LNCAP (cell line): ENCODE data around the gene SLCO3A1.

Experiments used
- TF ChIP-seq, protein P1 (sequence below): fragments of 450-650 bp; IDR thresholded peaks from 2 replicates; pipeline ENCODE4 v1.5.1; 2017; ENCODE audit warnings: mild to moderate bottlenecking

The SLCO3A1 gene

GRCh38 chr15:91896341-91897055 is 43.0 kb downstream of the SLCO3A1 start:
- TF ChIP-seq, protein P1, sequence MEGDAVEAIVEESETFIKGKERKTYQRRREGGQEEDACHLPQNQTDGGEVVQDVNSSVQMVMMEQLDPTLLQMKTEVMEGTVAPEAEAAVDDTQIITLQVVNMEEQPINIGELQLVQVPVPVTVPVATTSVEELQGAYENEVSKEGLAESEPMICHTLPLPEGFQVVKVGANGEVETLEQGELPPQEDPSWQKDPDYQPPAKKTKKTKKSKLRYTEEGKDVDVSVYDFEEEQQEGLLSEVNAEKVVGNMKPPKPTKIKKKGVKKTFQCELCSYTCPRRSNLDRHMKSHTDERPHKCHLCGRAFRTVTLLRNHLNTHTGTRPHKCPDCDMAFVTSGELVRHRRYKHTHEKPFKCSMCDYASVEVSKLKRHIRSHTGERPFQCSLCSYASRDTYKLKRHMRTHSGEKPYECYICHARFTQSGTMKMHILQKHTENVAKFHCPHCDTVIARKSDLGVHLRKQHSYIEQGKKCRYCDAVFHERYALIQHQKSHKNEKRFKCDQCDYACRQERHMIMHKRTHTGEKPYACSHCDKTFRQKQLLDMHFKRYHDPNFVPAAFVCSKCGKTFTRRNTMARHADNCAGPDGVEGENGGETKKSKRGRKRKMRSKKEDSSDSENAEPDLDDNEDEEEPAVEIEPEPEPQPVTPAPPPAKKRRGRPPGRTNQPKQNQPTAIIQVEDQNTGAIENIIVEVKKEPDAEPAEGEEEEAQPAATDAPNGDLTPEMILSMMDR = no peak

GRCh38 chr15:91897585-91898372 is 44.3 kb downstream of the SLCO3A1 start:
- TF ChIP-seq, protein P1 = no peak

- TF ChIP-seq, protein P1 = no peak
Observed at GRCh38 chr15:91898843-91899242, 45.3 kb downstream of the SLCO3A1 start.

DNA sequence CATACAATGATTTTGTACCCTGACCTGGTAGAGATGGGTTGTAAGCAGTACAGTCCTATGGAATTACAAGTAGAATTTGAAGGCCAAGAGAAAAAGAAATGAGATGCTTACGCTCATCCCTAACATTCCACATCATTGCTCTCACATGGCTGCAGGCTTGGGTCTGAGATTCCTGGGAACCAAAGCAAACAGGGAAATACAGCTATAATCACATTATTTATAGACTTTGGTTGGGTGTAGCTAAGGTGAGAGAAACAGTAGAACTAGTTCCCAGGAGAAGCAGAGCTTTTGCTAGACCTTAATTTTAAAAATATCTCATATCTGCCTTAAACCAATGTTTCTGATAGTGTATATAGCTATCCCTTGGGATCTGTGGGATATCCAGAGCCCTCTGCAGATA is 51.4 kb downstream of the SLCO3A1 start:
- TF ChIP-seq, protein P1 = no peak

DNA sequence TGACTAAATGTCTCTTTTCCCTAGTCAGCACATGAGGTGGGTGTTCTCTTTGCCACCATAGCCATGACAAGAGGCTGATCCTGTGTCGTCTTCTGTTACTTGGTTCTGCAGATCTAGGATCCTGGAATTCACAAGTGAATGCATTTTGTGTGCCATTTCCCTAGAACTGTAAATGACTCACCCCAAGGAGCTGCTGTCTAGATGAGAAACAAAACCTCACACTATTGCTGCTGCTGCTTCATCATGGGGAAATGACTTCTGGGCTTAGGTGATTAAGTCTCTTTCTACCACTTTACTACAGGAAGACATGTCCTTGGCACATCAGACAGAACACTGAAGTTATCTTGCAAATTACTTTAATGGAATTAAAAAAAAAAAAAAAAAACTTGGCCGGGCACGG is 54.9 kb downstream of the SLCO3A1 start:
- TF ChIP-seq, protein P1 = no peak

- TF ChIP-seq, protein P1 = no peak
Observed at GRCh38 chr15:91909111-91909510, 55.6 kb downstream of the SLCO3A1 start.

DNA sequence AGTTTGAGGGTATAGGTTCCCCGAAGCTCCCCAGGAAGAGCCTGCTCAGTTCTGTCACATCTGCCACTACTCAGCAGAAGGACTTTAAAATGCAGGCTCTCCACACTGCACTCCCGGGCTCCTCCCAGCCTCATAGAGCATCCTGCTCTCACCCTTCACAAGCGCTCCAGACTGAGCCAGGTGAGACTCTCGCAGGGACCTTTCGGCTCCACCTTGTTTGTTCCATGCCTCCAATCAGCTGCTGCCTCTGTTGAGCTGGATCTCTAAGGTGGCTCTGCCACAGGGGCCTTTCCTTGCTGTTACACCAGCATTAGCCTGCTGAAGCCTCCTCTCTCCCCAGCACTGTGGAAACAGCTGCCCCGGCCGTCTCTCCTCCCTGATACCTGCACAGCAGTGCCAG is 56.1 kb downstream of the SLCO3A1 start:
- TF ChIP-seq, protein P1 = no peak
